HL-60 (cell line): ENCODE data around the gene TOR1A.

Experiments used
- DNase-seq, 2 experiments: peaks; one replicate each; pipeline ENCODE4 v3.0.0-alpha.2; 2010 to 2020; ENCODE audit warnings: low read depth in 1 of 2, low spot score in 1 of 2
- H3K27ac ChIP-seq: fragments of 250-450 bp; sonication (Bioruptor Pico); replicated peaks from 2 replicates; pipeline ENCODE4 v1.5.1; 2020; ENCODE audit warnings: mild to moderate bottlenecking, moderate library complexity
- H3K27me3 ChIP-seq: fragments of 250-450 bp; sonication (Bioruptor Pico); 2 replicates; pipeline ENCODE4 v1.5.1; 2021; ENCODE audit warnings: mild to moderate bottlenecking, moderate library complexity; ENCODE audit not compliant: insufficient read depth, poor library complexity, severe bottlenecking
- H3K4me3 ChIP-seq: replicated peaks from 2 replicates; pipeline ENCODE4 v1.5.1; 2011; ENCODE audit warnings: mild to moderate bottlenecking, control low read depth, low read length; ENCODE audit not compliant: insufficient read depth
- CTCF ChIP-seq: IDR thresholded peaks from one replicate; pipeline ENCODE4 v1.5.1; 2011; ENCODE audit warnings: low read length, control low read depth, inconsistent platforms; ENCODE audit not compliant: insufficient read depth
- GABPA ChIP-seq: IDR thresholded peaks from 2 replicates; pipeline ENCODE4 v1.6.1; 2012; ENCODE audit warnings: low read depth
- POLR2AphosphoS5 ChIP-seq: IDR thresholded peaks from 2 replicates; pipeline ENCODE4 v1.6.1; 2012; ENCODE audit warnings: low read depth
- REST ChIP-seq: IDR thresholded peaks from 2 replicates; pipeline ENCODE4 v1.6.1; 2012; ENCODE audit warnings: low read depth; ENCODE audit not compliant: insufficient replicate concordance
- SPI1 ChIP-seq: IDR thresholded peaks from 2 replicates; pipeline ENCODE4 v1.6.1; 2012; ENCODE audit warnings: low read depth, mild to moderate bottlenecking, borderline replicate concordance

TOR1A gene

GRCh38 chr9:129770741-129771140 lies 53.2 kb downstream of the TOR1A start:
- TF ChIP-seq POLR2AphosphoS5, result no peak
- no peak overlapping the region for H3K4me3 ChIP-seq
- no peaks in the 10 kb centered on the region for H3K27me3 ChIP-seq
- H3K27ac ChIP-seq, result no peak overlapping the region
- DNase-seq, result no peak

GRCh38 chr9:129769669-129770068 lies 54.3 kb downstream of the TOR1A start:
- no peak for DNase-seq
- Histone ChIP-seq H3K27ac (no peak overlapping the region), H3K27me3 (no peaks in the 10 kb centered on the region), H3K4me3 (no peak overlapping the region)
- TF ChIP-seq SPI1 (no peak), GABPA (no peak), POLR2AphosphoS5 (no peak), REST (no peak), CTCF (no peak)

- TF ChIP-seq REST, result no peak
- TF ChIP-seq CTCF, result no peak
- no peak for TF ChIP-seq POLR2AphosphoS5
- no peak for TF ChIP-seq GABPA
- TF ChIP-seq SPI1, result no peak
- H3K27ac ChIP-seq, result no peak overlapping the region
- DNase-seq, result no peak
- no peaks in the 10 kb centered on the region for H3K27me3 ChIP-seq
- no peak overlapping the region for H3K4me3 ChIP-seq
Measured at GRCh38 chr9:129768486-129768885, 55.5 kb downstream of the TOR1A start.

GRCh38 chr9:129765764-129766317 lies 58.1 kb downstream of the TOR1A start:
- no peak for DNase-seq
- H3K27me3 ChIP-seq, result no peaks in the 10 kb centered on the region
- H3K4me3 ChIP-seq, result no peak overlapping the region
- TF ChIP-seq GABPA (no peak), POLR2AphosphoS5 (no peak), REST (no peak), SPI1 (no peak), CTCF (no peak)
- no peak overlapping the region for H3K27ac ChIP-seq
